Measurements from ENCODE around the gene CC2D2B.
A peak's percentile ranks its signal among the peaks of the same experiment; 100 is the strongest.
"Not testable (repeated sequence)": the region's sequence is repeated elsewhere in the genome, so short reads cannot be mapped to it uniquely, and the experiment has no call there.

CC2D2B gene

DNA sequence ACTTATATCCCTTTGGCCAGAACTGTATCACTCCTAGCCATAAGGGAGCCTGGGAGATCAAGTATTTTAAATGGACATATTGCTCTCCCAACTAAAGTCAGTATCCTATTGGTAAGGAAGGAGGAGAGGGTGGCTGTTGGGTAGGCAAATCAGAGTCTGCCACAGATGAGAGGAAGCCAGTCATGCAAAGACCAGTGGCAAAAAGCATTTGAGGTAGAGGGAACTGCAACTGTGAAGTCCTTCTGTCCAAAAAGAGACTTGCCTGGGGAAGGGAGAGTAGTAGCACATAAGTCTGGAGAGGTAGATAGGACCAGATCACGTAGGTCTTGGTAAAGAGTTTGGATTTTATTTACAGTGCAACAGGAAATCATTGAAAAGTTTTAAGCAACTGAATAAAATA is 126.8 kb downstream of the CC2D2B start:
- no peak for DNase-seq

DNA sequence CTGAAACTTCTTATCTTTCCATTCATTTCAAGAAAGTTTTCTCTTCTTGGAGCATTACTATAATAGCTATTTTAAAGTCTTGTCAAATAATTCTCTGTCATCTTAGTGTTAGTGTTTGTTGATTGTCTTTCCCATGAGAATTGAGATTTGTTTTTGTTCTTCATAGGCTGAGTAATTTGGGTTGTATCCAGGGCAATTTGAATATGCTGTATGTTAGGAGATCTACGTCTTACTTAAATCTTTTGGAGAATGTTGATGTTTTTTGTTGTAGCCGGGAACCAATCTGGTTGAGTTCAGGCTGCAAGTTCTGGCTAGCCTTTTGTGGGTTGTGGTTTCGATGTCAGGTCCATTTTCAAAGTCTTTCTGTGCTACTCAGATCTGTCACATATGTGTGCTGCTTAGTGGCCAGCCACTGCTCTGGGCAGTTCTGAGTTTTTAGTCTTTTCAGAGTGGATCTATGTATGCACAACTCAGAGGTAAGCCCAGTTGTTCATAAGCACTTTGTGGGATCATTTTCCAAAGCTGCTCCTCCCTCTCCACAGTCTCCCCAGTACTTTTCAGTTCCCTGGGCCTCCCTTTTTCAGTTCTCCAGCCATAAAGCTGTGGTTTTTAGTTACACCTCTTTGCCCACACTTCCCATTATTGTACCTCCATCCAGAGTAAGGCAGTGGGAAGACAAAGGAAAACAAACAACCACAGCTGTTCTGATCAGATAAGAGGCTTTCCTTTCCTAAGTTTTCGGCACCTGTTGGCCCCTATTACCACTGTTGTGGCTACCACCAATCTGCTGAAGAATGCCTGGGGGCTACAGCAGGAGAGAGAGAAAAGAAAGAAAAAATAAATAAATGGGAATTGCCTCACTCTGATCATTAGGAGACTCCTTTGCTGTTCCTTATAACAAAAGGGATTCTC is 131.0 kb downstream of the CC2D2B start:
- no peak for DNase-seq

DNA sequence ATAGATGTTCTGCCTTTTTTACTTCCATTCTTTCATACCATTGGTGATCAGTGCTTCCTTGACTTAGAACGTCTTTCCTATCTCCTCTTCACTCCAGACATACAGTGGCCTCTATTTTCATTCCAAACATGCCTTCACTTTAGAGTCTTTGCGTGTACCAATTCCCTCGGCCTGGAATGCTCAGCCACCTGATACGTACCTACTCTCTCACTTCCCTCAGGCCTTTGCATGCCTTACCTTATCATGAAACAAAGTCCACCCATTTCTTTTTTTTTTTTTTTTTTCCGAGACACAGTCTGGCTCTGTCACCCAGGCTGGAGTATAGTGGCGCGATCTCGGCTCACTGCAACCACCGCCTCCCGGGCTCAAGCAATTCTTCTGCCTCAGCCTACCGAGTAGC is 133.4 kb downstream of the CC2D2B start:
- DNase-seq, result no peak

DNA sequence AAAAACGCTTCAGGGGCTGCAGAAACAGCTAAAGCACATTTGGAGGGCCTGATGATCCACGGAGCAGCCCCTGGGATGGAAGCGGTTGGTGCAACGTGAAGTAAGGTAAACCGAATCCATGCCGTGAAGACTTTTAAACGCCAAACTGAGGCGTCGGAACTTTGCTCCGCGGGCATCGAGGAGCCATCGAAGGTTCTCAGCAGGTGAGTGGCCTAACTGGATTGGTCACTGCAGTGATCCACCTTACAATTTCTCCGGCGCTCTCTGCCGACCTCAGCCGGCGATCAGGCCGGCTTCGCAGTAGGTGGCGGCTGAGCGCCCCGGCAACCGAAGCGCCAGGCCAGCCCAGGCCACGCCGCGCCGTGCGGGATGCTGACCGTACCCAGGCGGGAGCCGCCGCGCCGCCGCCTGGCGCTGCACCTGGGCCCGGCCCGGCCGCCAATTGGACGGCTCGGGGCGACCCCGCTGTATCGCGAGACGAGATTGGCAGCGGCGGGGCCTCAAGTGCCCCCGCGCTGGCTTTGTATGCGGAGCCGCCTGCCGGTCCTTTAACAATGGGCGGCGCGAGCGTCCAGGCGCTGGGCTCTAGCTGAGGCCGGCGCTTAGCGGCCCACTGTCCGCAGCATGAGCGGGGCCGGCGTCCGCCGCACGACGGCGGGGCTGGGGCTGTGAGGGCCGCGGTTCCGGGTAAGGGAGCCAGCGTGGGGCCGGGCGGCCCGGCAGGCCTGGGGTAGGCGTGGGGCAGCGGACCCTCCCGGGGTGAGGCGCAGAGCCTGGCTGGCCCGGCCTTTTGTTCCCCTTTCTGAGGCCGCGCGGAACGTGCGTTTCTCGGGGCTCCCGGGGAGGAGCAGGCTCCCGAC is 135.5 kb downstream of the CC2D2B start, which contains the start of gene CCNJ:
Gene CCNJ (plus strand): TSS at position 551 of the 860 bp plus-strand sequence. CDS start 811 bp downstream, outside the sequence.
- peak; percentile 77 for DNase-seq

DNA sequence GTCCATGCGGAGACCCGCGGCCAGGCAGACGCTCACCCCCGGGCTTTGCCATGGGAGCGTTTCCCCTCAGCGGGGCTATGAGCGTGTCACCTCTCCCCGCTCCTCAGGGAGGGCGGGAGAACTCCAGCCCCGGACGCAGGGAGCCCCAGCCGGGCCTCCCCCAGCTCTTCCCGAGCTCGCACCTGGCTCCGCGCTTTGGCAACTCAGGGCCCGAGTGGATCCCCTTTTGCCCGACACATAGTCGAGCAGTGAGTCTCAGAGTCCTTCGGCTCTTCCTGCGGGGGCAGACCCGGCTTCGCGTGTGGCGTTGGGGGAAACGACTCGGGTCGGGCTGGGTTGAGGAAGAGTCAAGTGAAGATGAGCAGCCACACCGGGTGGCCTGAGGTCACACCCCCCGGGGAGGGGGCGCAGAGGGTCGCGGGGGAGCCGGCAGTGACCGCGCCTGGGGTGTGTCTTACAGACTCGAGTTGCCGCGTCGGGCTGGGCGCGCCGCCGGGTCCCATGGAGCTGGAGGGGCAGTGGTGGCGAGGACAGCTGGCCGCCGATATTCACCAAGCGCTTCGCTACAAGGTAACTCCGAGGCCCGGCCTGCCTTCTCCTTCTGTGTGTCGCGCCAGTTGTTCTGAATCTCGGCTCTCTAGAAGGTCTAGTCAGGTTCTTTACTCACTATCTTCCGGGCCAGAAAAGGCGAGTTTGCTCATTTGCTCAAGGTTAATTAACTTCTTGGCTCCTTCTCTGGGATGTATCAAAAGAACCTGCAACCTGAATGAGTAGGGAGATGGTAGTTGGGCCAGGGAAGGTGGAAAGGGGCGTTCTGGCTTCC is 136.3 kb downstream of the CC2D2B start:
- DNase-seq, result peak; percentile 32

DNA sequence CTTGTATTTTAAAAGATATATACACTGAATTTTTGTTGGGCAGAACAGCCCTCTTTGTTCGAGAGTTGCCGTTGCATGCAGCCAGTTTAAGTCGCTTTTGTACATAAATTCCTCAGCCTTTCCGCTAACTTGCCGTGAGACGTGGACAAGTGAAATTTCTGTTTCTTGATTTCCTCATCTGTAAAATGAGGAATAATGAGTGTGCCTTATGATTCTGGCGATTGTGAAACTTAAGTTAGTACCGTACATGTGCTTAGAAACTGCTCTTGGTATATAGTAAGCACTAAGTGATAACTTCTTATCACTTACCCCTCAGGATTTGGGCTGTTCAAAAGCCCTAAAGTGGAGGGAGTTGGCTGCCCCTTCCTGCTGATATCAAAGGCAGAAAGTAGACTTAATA is 137.0 kb downstream of the CC2D2B start:
- DNase-seq, result no peak

DNA sequence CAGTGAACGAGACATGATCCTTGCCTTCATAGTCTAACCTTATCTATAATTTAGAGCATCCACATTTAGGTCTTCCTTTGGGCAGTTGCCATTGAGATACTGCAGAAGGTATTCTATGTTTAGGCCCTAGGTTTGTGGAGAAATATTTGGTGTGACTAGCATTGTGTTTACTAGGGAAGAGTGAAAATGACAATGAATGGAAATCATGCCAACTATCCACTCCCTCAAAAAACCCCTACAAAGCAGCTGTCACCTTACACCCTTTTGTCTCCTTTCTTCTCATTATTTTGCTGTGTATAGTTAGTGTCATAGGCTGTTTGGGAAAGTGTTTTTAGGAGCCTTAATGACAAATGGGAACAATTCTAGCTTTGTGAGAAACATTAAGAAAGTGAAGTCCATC is 138.8 kb downstream of the CC2D2B start:
- no peak for DNase-seq

DNA sequence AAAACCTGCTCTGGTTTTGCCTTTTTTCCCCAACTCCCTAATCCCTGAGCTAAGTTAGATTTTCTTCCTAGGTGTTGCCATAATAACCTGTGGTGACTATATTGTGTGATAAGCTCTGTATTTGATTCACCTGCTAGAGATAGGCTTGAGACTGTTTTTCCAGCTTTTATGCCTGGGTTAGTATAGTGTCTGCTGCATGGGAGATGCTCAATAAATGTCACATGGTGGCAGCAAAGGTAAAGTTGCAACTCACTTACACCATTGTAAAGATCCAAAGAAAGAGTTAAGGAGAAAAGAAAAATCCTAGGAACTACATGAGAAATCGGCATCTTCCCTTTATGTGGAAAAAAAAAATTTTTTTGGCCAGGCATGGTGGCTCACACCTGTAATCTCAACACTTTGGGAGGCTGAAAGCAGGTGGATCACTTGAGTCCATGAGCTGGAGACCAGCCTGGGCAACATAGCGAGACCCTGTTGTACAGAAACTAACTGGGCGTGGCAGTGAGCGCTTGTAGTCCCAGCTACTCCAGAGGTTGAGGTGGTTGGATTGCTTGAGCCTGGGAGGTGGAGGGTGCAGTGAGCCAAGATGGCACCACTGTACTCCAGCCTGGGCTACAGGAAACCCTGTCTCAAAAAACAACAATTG is 139.4 kb downstream of the CC2D2B start:
- DNase-seq, result no peak

DNA sequence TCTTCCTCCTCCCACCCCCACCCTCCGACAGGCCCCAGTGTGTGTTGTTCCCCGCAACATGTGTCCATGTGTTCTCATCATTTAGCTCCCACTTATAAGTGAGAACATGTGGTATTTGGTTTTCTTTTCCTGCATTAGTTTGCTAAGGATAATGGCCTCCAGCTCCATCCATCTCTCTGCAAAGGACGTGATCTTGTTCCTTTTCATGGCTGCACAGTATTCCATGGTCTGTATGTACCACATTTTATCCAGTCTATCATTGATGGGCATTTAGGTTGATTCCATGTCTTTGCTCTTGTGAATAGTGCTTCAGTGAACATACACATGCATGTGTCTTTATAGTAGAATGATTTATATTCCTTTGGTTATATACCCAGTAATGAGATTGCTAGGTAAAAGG is 140.2 kb downstream of the CC2D2B start:
- DNase-seq, result not testable (repeated sequence)

DNA sequence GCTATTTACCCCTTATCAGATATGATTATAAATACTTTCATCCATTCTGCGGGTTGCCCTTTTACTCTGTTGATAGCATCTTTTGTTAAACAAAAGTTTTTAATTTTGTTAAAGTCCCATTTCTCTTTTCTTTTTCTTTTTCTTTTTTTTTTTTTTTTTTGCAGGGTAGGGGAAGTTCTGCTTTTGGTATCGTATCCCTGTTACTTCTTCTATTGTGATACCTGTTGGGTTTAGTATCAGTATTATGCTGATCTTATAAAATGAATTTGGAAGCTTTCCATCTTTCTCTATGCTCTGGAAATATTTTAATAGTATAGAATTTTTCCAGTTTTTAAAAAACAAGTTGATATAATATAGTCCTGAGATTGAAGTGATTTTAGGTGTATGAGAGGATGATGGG is 141.6 kb downstream of the CC2D2B start:
- no peak for DNase-seq

DNA sequence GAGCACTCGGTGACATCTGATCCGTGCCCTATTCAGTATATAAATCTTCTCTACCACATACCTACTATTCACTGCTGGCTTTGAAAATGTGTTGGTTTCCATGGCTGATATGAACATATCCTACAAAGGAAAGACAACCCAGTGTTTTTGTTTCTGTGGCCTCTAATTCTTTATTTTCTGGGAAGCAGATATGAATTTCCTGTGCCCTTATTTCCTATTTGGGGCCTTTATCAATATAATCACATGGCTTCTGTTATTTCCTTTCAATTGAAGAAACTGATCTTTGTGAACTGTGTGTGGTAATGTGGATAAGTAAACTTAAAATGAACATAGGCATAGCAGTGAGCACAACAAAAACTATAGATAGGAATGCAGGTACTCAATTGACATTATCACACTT is 146.2 kb downstream of the CC2D2B start:
- DNase-seq, result no peak

DNA sequence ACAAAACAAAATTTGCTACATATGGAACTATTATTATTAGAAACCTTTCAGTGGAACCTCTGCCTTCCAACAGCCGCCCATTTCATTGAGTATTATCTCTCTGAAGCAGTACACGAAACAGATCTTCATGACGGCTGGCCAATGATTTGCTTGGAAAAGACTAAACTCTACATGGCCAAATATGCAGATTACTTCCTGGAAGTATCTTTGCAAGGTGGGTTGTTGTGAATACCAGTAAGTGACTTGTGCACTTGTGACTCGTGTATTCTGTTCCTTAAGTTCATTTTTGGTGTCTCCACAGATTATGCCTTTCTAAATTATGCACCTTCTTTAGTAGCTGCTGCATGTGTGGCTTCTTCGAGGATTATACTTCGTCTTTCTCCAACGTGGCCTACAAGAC is 149.0 kb downstream of the CC2D2B start:
- DNase-seq, result no peak

DNA sequence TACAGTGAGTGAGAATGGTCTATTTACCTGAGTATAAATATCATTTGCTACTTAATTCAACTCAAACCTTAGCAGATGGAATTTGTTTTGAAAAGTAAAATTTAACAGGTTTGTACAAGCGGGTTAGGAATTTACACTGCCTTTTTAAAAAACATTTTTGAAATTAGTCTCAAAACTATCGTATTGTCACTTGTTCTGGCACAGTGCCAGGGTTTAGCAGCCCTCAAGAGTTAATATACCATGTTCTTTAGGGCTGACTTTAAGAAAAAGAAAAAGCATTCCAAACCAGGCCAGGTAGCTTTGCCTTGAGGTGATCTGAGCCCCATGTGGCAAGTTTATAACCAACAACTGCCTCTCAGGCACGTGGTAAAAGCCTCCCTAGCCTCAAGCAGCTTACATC is 153.5 kb downstream of the CC2D2B start:
- DNase-seq, result no peak

DNA sequence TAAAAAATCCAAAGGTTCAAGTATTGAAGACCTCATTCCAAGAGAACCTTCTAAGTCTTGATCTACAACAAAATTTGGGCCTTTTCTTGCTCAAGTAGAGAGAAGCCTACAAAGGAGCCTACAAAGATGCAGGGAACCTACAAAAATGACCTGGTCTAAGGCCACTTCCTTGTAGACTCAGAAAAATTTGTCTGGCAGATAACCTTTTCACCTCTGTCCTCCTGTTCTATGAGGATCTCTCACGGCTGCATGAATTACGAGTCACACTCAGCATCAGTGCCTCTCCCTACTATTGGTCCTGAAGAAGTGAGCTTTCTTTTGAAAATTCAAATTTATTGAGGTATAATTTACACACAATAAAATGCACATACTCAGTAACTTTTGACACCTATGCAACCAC is 164.9 kb downstream of the CC2D2B start:
- DNase-seq, result no peak

DNA sequence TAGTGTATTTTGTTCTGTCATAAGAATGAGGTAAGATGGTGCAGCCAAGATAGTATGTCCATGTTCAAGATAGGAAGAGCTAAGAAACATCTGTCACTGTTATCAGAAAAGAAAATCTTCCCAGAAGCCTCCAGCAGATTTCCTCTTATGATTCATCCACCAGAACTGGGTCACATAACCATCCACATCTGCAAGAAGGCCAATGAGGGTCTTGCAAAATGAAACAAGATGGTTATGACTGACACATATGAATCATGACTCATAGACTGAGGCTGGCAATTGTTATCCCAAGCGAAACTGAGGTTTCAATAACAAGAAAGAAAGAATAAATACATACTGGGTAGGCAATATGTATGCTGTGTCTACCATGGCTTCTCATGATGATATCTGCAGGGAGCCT is 165.9 kb downstream of the CC2D2B start:
- peak; percentile 31 for DNase-seq

DNA sequence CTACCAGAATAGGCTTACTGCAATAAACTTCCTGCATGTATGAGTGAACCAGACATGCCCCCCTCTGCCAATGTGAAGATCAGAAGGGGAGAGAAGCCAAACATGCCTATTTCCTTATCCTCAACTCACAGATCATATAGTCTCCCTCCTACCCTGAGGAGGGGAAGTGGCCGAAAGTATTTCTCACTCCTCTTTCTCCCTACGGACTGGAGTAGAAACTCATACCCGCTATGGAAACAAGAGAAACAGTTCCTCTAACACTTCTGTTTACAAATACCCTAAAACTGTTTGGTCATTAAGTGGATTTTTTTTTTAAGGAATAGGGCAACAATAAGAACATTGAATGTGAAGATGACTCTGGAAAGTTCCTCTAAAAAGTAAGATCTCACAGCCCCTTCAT is 167.0 kb downstream of the CC2D2B start:
- DNase-seq, result no peak

DNA sequence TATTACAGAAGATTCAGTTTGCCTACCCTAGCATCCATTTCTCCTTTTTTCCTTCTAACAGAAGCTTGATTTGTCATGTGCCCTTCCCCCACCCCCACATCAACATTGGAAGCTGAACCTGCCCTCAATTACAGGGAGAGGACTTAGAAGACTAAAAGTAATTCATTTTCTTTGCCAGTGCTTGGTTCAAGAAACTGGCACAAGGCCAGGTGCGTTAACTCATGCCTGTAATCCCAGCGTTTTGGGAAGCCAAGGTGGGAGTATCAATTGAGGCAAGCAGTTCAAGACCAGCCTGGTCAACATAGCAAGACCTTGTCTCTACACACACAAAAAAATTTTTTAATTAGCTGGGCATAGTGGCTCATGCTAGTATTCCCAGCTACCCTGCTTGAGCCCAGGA is 168.2 kb downstream of the CC2D2B start:
- no peak for DNase-seq

DNA sequence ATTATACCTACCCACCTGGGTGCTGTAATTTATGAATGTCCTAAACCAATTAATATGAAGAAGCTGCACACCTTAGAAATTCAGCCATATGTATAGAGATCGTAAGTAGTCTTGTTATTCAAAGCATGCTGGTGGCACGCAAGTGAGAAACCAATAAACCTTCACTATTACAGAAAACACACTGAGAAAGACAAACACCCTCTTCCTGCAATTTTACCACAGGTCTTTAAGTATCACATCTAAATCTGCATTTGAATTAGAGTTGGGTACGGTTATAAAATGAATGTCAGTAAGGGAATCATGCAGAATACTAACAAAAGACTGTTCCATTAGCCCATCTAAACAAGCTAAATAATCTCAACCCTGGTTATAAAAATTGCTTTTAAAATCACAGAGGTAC is 169.4 kb downstream of the CC2D2B start:
- no peak for DNase-seq

DNA sequence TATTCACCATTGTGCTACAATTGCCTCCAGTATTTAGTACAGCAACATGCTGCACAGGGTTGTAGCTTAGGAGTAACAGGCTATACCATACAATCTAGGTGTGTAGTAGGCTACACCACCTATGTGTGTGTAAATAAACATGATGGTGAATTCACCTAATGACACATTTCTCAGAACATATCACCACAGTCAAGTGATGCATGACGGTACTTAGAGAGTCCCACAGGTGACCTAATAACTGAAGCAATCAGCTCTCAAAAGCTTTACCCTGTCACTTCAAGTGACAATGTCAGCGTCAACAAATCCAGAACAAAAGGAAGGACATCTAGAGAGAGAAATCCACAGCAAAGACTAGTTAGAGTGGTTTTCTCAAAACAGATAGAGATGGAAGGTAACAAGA is 174.4 kb downstream of the CC2D2B start:
- no peak for DNase-seq

Data from CD4-positive, alpha-beta T cell treated with Interleukin-4 for 4 hours (primary cell).